HG02763 (cell line): ENCODE data around the gene PNCK.

Source experiments
- ATAC-seq: cut with Tn5 transposase; IDR thresholded peaks from one replicate; pipeline ENCODE4 v1.9.1; 2021; ENCODE audit warnings: mild to moderate bottlenecking, moderate library complexity; ENCODE audit not compliant: unreplicated experiment

Gene PNCK

GRCh38 chrX:153631907-153632594 is 41.6 kb downstream of the PNCK start:
- ATAC-seq, result no peak

GRCh38 chrX:153631346-153631745 is 42.3 kb downstream of the PNCK start:
- ATAC-seq, result no peak

GRCh38 chrX:153628665-153629064 is 44.9 kb downstream of the PNCK start:
- no peak for ATAC-seq

- ATAC-seq, result no peak
These were observed 45.5 kb downstream of the PNCK start for GRCh38 chrX:153628129-153628528.

GRCh38 chrX:153627675-153628111 is 45.9 kb downstream of the PNCK start:
- ATAC-seq, result no peak

- ATAC-seq, result no peak
These were observed 46.5 kb downstream of the PNCK start for GRCh38 chrX:153626863-153627674.

- ATAC-seq, result no peak
These were observed 47.5 kb downstream of the PNCK start for GRCh38 chrX:153626025-153626633.

- no peak for ATAC-seq
These were observed 48.2 kb downstream of the PNCK start for GRCh38 chrX:153625271-153626024.

GRCh38 chrX:153624196-153625091 is 49.2 kb downstream of the PNCK start:
- no peak for ATAC-seq

GRCh38 chrX:153623310-153624029 is 50.1 kb downstream of the PNCK start:
- ATAC-seq, result no peak

GRCh38 chrX:153622661-153623309 is 50.8 kb downstream of the PNCK start:
- no peak for ATAC-seq

- no peak for ATAC-seq
These were observed 51.5 kb downstream of the PNCK start for GRCh38 chrX:153621949-153622598.

GRCh38 chrX:153620576-153620975 is 53.0 kb downstream of the PNCK start:
- ATAC-seq, result no peak
